Lung (tissue), 12 donors: ENCODE data around the gene ADCY2. TPM values are rescaled to one million over a fixed set of nuclear protein-coding genes. Genes with fewer than 3 reads are reported as not detected.

Experiments
- ATAC-seq: fragments of 200-7000 bp; cut with Tn5 transposase; one replicate; pipeline ENCODE4 v1.9.1; 2020; ENCODE audit warnings: moderate number of reproducible peaks; ENCODE audit not compliant: insufficient read depth, low FRiP score
- DNase-seq, 3 donors: peaks; one replicate each; pipeline ENCODE4 v3.0.0-alpha.2; 2013 to 2017
- H3K27ac ChIP-seq, 2 donors: one replicate each; pipeline ENCODE4 v1.5.1; 2013; ENCODE audit warnings: mild to moderate bottlenecking in 2 of 2, moderate library complexity in 2 of 2, control low read depth in 1 of 2, inconsistent platforms in 1 of 2, low read depth in 1 of 2, low read length in 1 of 2
- H3K27me3 ChIP-seq, 3 donors: one replicate each; pipeline ENCODE4 v1.5.1; 2013; ENCODE audit warnings: low read length in 2 of 3; ENCODE audit not compliant: control insufficient read depth in 3 of 3, insufficient read depth in 3 of 3
- H3K36me3 ChIP-seq, 4 donors: one replicate each; pipeline ENCODE4 v1.5.1; 2013; ENCODE audit warnings: low read length in 4 of 4, mild to moderate bottlenecking in 1 of 4, moderate library complexity in 1 of 4; ENCODE audit not compliant: control insufficient read depth in 4 of 4, insufficient read depth in 4 of 4
- H3K4me1 ChIP-seq, 5 donors: one replicate each; pipeline ENCODE4 v1.5.1; 2013; ENCODE audit warnings: low read length in 5 of 5, mild to moderate bottlenecking in 2 of 5, moderate library complexity in 1 of 5; ENCODE audit not compliant: control insufficient read depth in 5 of 5, insufficient read depth in 5 of 5
- H3K4me3 ChIP-seq: one replicate; pipeline ENCODE4 v1.5.1; 2013; ENCODE audit warnings: mild to moderate bottlenecking, control low read depth, moderate library complexity
- H3K9ac ChIP-seq, 2 donors: one replicate each; pipeline ENCODE4 v1.5.1; 2013; ENCODE audit warnings: low read length in 2 of 2, control low read depth in 1 of 2; ENCODE audit not compliant: insufficient read depth in 1 of 2
- H3K9me3 ChIP-seq, 4 donors: one replicate each; pipeline ENCODE4 v1.5.1; 2013; ENCODE audit warnings: low read length in 3 of 4, mild to moderate bottlenecking in 1 of 4, moderate library complexity in 1 of 4; ENCODE audit not compliant: control insufficient read depth in 4 of 4, insufficient read depth in 3 of 4
- WGBS, 2 donors: extraction: QIAGEN DNeasy Blood & Tissue Kit; methylation state at CpG; one replicate each; pipeline ENCODE4 v1.1.7; 2013; 5-methylcytosine and 5-hydroxymethylcytosine counted together
- polyA plus RNA-seq, 2 donors: library from polyadenylated mRNA; stranded (reverse); fragments of 200-250 nt; gene quantifications; one replicate each; pipeline ENCODE4 v1.2.1, GENCODE V29; 2013
- total RNA-seq, 2 donors: library from RNA; depleted of rRNA in 1 of 2; stranded (reverse); fragments of >200 nt in 1 of 2; gene quantifications; one replicate each; pipeline ENCODE4 v1.2.1, GENCODE V29; 2014 to 2021
- TF ChIP-seq, protein P1 (sequence below): IDR thresholded peaks from 2 replicates; pipeline ENCODE4 v1.5.1; 2012; ENCODE audit warnings: mild to moderate bottlenecking; ENCODE audit errors: control extremely low read depth, extremely low read depth
- donor health status: control.
- donor health status: control.
- donor health status: Bipolar disorder and iron deficiency.
- donor health status: healthy.
- donor health status: DM: yes; HTN: yes; CAD: no.

The ADCY2 gene
- total and polyA plus RNA-seq, 4 donors: 0.10 to 3.5 (median 0.84) TPM

DNA sequence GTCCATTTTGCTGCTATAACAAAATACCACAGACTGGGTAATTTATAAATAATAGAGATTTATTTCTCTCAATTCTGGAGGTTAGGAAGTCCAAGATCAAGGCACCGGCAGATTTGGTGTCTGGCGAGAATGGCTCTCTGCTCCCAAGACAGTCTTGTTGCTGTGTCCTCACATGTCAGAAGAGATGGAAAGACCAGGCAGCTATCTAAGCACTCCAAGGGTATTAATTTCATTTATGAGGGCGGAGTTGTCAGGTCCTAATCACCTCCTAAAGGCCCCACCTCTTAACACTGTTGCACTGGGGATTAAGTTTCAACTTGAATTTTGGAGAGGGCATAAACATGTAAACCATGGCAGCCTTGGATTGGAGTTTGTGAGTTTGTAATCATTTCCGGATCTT lies 30.3 kb downstream of the ADCY2 start:
- WGBS, 2 donors: 88 to 89% methylated on average over 4 of the region's 4 CpGs
- Histone ChIP-seq H3K4me1 (peaks cover 0 to 11% (median 0%) of the 10 kb centered on the region in 5 donors), H3K4me3 (no peak overlapping the region), H3K27me3 (no peaks in the 10 kb centered on the region), H3K27ac (no peak overlapping the region), H3K9me3 (peaks cover 0 to 2% (median 0%) of the 10 kb centered on the region in 4 donors), H3K36me3 (no peaks in the 10 kb centered on the region), H3K9ac (no peak overlapping the region)
- no peak for ATAC-seq
- TF ChIP-seq, protein P1, sequence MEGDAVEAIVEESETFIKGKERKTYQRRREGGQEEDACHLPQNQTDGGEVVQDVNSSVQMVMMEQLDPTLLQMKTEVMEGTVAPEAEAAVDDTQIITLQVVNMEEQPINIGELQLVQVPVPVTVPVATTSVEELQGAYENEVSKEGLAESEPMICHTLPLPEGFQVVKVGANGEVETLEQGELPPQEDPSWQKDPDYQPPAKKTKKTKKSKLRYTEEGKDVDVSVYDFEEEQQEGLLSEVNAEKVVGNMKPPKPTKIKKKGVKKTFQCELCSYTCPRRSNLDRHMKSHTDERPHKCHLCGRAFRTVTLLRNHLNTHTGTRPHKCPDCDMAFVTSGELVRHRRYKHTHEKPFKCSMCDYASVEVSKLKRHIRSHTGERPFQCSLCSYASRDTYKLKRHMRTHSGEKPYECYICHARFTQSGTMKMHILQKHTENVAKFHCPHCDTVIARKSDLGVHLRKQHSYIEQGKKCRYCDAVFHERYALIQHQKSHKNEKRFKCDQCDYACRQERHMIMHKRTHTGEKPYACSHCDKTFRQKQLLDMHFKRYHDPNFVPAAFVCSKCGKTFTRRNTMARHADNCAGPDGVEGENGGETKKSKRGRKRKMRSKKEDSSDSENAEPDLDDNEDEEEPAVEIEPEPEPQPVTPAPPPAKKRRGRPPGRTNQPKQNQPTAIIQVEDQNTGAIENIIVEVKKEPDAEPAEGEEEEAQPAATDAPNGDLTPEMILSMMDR: no peak
- DNase-seq: no peak

DNA sequence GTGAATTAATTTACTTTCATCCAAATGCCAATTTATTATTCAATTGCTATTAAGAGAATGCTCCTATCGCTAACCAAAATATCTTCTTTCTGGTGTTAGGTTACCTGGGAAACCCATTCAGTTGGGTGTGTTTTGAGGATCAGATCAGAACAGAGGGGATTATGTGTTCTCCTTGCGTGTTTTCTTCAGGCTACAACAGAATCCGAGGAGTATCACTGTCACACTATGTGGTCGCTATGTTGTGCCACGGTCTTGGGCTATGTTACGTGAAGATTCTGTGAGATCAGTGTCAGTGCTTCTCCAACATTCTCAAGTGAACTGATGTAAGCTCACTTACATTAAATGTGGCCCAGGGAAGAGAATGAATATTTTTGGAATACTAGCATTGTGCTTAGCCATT lies 39.0 kb downstream of the ADCY2 start:
- no peaks in the 10 kb centered on the region for H3K27me3 ChIP-seq
- WGBS, 2 donors: 91 to 92% methylated on average over 6 of the region's 6 CpGs
- DNase-seq (no peak), ATAC-seq (no peak)
- H3K9me3 ChIP-seq: no peaks in the 10 kb centered on the region
- no peaks in the 10 kb centered on the region for H3K36me3 ChIP-seq
- no peaks in the 10 kb centered on the region for H3K4me1 ChIP-seq
- no peak overlapping the region for H3K4me3 ChIP-seq
- H3K9ac ChIP-seq: no peak overlapping the region
- no peak overlapping the region for H3K27ac ChIP-seq
- TF ChIP-seq, protein P1: no peak

DNA sequence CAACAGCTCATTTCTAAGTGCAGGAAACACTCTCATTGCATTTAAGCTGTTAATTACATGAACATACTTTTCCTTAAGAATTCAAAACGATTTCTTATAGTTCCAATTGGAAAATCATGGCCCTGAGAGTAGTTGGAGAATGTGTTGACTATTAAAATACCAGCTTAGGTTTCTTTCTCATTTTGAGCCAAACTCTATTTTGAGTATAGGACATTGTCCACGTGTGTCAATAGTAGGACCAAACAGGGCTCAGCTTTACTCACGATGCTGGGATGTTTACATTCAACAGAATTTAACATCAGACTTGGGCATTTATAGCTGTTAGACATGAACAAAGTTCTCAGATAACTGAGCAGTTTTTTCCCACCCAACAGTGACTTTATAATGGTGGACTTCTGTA lies 39.6 kb downstream of the ADCY2 start:
- Histone ChIP-seq H3K9me3 (no peaks in the 10 kb centered on the region), H3K27me3 (no peaks in the 10 kb centered on the region), H3K36me3 (no peaks in the 10 kb centered on the region), H3K27ac (no peak overlapping the region), H3K9ac (no peak overlapping the region), H3K4me3 (no peak overlapping the region), H3K4me1 (no peaks in the 10 kb centered on the region)
- TF ChIP-seq, protein P1: no peak
- DNase-seq (no peak), ATAC-seq (no peak)
- WGBS, 2 donors: 68 to 69% methylated on average over 3 of the region's 3 CpGs

DNA sequence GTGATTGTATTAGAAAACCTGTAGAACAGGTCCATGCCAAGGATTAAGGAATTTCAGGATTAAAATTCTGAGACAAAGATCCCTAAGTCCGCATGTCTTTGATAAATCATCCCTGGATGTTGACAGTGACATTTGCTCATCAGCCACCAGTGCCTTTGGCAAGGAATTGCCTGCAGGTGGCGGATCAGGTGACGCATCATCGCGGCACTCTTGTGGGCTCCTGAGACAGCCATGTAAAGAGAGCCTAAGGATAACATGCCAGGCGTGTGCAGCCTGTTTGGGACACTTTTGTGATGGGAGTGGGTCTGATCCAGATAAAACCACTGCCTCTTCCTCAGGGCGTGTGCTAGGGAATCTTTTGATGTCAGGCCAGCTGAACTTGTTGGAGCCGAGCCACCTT lies 40.6 kb downstream of the ADCY2 start:
- DNase-seq (no peak), ATAC-seq (no peak)
- Histone ChIP-seq H3K9ac (no peak overlapping the region), H3K4me1 (no peaks in the 10 kb centered on the region), H3K27ac (no peak overlapping the region), H3K9me3 (no peaks in the 10 kb centered on the region), H3K4me3 (no peak overlapping the region), H3K36me3 (no peaks in the 10 kb centered on the region), H3K27me3 (no peaks in the 10 kb centered on the region)
- TF ChIP-seq, protein P1: no peak
- WGBS, 2 donors: 85 to 93% methylated on average over 8 of the region's 8 CpGs
